Measurements from ENCODE around the gene MLLT1.

- no peak for TF ChIP-seq EZH2 (IDR thresholded peaks at IDR 0.05; ENCODE audit: insufficient read depth, poor library complexity, severe bottlenecking)
- TF ChIP-seq EZH2phosphoT487 (IDR thresholded peaks at IDR 0.05; ENCODE audit: insufficient read depth, low read depth): no peak
Observed at GRCh38 chr19:6260912-6261650, 18.7 kb downstream of the MLLT1 start.

All from GM23248 (cell line).